NT2/D1 (cell line): Measurements from ENCODE around the gene KDM4C.

ENCODE experiments used
- DNase-seq: peaks from one replicate; pipeline ENCODE4 v3.0.0-alpha.2; 2011; ENCODE audit warnings: low read depth, low spot score
- H3K27me3 ChIP-seq: 2 replicates; pipeline ENCODE4 v1.6.0; 2011; ENCODE audit warnings: mild to moderate bottlenecking; ENCODE audit not compliant: insufficient read length, insufficient read depth
- H3K36me3 ChIP-seq: 2 replicates; pipeline ENCODE4 v1.6.1; 2011; ENCODE audit warnings: mild to moderate bottlenecking, low read length, mixed read lengths; ENCODE audit not compliant: insufficient read depth, insufficient read length
- H3K4me1 ChIP-seq: 2 replicates; pipeline ENCODE4 v1.5.1; 2011; ENCODE audit not compliant: insufficient read depth, insufficient read length
- H3K4me3 ChIP-seq: 2 replicates; pipeline ENCODE4 v1.5.1; 2011; ENCODE audit warnings: low read depth; ENCODE audit not compliant: insufficient read length
- H3K9ac ChIP-seq: 2 replicates; pipeline ENCODE4 v1.6.0; 2011; ENCODE audit warnings: low read depth; ENCODE audit not compliant: insufficient read length
- H3K9me3 ChIP-seq: 2 replicates; pipeline ENCODE4 v1.5.1; 2011; ENCODE audit warnings: mild to moderate bottlenecking, low read length; ENCODE audit not compliant: insufficient read depth
- SUZ12 ChIP-seq: IDR thresholded peaks from 2 replicates; pipeline ENCODE4 v1.6.1; 2011; ENCODE audit not compliant: insufficient read length, insufficient read depth; ENCODE audit errors: extremely low read depth
- YY1 ChIP-seq: IDR thresholded peaks from 2 replicates; pipeline ENCODE4 v1.6.1; 2011; ENCODE audit not compliant: insufficient read length, insufficient read depth
- ZNF274 ChIP-seq: IDR thresholded peaks from 2 replicates; pipeline ENCODE4 v1.6.1; 2011; ENCODE audit warnings: mild to moderate bottlenecking, low read depth, low read length

Gene KDM4C

DNA sequence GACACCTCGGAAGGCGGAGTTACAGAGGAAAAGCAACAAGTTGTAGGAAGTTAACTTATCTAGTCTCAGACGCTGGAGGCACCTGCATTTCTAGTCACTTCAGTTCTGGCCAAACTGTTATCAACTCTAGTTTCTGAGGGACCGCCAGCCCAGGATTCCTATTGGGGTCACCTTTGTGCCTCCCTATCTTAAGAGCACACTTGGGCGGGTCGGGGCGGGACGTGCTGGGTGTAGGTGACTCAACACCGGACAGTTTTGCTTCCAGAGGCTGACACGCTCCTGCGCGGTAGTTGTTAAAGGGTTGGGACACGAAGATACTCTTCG lies 679 bp upstream of the KDM4C start:
- Histone ChIP-seq H3K9me3 (no peaks in the 10 kb centered on the region), H3K9ac (peak overlapping the region; percentile 83), H3K27me3 (no peaks in the 10 kb centered on the region), H3K4me1 (peaks cover 4% of the 10 kb centered on the region), H3K36me3 (no peaks in the 10 kb centered on the region), H3K4me3 (peak overlapping the region; percentile 80)
- DNase-seq: no peak
- no peak for TF ChIP-seq ZNF274
- TF ChIP-seq YY1: no peak
- TF ChIP-seq SUZ12: no peak

DNA sequence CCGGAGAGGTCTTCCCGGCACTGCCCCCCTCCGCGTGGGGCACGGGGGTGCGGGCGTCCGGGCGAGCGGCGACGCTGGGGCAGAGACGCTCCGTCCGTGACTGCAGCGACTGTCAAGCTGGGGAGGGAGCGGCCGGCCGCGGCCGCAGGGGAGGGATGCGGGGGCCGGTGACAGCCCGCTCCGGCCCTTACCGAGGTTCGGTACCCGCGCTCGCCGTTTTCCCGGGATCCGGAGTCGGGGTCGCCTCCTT lies 400 bp downstream of the KDM4C start:
- Histone ChIP-seq H3K9me3 (no peaks in the 10 kb centered on the region), H3K4me1 (peaks cover 4% of the 10 kb centered on the region), H3K27me3 (no peaks in the 10 kb centered on the region), H3K4me3 (peak overlapping the region; percentile 80), H3K36me3 (no peaks in the 10 kb centered on the region), H3K9ac (peak overlapping the region; percentile 83)
- no peak for DNase-seq
- TF ChIP-seq YY1 (no peak), ZNF274 (no peak), SUZ12 (no peak)

DNA sequence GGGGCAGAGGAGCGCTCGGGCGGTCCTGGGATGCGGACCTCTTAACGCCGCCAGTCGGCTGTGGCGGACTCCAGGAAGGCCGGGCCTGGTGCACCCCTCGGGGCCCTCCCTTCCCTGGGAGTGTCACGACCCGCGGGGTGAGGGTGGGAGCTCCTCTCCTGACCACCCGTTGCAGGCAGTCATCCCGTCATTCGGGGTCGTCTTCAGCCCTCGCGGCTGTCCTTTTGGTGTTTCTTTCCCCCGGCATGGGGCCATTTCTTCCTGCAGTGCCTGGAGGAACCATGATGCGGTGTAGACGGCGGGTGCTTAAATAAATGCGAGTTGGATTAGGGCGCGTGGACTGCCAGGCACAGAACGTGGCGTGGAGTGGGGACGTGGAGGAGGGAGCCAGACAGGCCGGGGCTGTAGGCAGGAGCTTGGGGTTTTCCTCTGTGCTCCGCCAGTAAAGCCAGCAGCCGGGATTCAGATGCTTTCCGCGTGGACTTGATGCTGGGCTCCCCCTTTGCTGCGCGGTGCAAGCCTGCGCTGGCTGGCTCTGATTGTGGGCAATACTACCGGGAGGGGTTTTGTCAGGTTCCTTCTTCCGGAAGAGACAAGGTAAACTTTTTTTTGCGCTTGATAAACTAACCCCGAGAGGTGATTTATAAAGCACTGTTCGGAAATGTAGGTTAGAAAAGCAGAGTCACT lies 868 bp downstream of the KDM4C start:
- Histone ChIP-seq H3K9ac (peak overlapping the region; percentile 83), H3K9me3 (no peaks in the 10 kb centered on the region), H3K4me1 (peaks cover 4% of the 10 kb centered on the region), H3K4me3 (peak overlapping the region; percentile 80), H3K36me3 (no peaks in the 10 kb centered on the region), H3K27me3 (no peaks in the 10 kb centered on the region)
- no peak for DNase-seq
- TF ChIP-seq ZNF274: no peak
- no peak for TF ChIP-seq SUZ12
- no peak for TF ChIP-seq YY1

DNA sequence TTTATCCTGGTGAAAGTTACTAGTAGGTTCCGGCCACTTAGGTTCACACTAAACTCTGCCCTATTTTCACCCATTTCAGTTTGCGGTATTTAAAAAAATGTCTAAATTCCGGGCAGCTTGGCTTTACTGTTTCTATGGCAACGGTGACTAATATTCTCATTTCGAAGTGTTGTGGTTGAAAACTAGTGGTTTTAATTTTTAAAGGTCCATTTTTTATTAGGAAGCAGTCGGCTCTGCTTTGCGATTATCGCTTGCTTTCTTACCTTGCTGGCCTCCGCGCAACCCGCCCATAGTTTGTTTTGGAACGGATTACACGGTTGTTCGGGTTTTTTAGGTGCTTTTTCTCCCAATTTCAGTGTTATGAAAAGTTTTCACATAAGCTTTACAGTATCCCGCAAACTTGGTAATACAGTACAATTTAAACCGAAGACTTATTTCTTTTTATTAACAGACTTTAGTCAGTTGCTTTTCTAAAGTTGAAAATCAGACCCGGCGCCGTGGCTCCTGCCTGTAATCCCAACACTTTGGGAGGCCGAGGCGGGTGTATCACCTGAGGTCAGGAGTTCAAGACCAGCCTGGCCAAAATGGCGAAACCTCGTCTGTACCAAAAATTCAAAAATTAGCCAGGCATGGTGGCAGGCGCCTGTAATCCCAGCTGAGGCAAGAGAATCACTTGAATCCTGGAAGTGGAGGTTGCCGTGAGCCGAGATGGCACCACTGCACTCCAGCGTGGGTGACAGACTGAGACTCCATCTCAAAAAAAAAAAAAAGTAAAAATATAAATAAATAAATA lies 1.6 kb downstream of the KDM4C start:
- Histone ChIP-seq H3K4me3 (peak overlapping the region; percentile 80), H3K9ac (peak overlapping the region; percentile 83), H3K9me3 (no peaks in the 10 kb centered on the region), H3K4me1 (peaks cover 4% of the 10 kb centered on the region), H3K36me3 (no peaks in the 10 kb centered on the region), H3K27me3 (no peaks in the 10 kb centered on the region)
- no peak for DNase-seq
- TF ChIP-seq ZNF274 (no peak), SUZ12 (no peak), YY1 (no peak)

DNA sequence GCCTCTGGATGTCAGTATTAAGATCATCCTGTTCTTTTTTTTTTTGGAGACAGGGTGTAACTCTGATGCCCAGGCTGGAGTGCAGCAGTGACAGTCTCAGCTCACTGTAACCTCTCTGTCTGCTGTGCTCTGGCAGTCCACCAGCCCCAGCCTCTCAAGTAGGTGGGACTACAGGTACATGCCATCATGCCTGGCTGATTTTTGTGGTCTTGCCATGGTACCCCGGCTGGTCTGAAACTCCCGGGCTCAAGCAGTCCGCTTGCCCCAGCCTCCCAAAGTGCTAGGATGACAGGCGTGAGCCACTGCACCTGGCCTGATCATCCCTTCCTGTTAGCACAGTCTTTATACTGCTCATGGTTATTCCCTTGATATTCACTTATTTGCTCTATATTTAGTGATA lies 3.5 kb downstream of the KDM4C start:
- Histone ChIP-seq H3K9ac (no peak overlapping the region), H3K27me3 (no peaks in the 10 kb centered on the region), H3K36me3 (no peaks in the 10 kb centered on the region), H3K4me3 (no peak overlapping the region), H3K9me3 (no peaks in the 10 kb centered on the region), H3K4me1 (peaks cover 4% of the 10 kb centered on the region)
- no peak for TF ChIP-seq ZNF274
- no peak for TF ChIP-seq YY1
- no peak for TF ChIP-seq SUZ12
- no peak for DNase-seq

DNA sequence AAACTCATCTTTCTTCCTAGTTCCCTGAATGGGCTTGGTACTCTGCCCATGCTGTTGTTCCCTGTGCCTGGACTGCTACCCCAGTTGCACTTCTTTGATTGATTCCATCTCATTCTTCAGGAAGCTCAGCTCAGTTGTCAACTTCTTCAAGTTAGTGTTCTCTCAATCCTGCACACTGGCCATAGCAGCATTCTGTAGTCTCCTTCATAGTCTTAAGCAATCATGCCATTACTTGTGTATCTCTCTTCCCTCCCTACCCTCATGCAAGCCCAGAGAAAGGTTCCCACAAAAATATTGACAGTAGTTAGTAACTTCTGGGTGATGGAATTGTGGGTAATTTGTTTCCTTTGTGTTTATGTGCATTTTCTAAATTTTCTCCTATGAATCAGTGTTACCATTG lies 5.5 kb downstream of the KDM4C start:
- Histone ChIP-seq H3K9me3 (no peaks in the 10 kb centered on the region), H3K9ac (no peak overlapping the region), H3K36me3 (no peaks in the 10 kb centered on the region), H3K27me3 (no peaks in the 10 kb centered on the region), H3K4me3 (no peak overlapping the region), H3K4me1 (no peaks in the 10 kb centered on the region)
- no peak for DNase-seq
- no peak for TF ChIP-seq YY1
- no peak for TF ChIP-seq ZNF274
- TF ChIP-seq SUZ12: no peak

DNA sequence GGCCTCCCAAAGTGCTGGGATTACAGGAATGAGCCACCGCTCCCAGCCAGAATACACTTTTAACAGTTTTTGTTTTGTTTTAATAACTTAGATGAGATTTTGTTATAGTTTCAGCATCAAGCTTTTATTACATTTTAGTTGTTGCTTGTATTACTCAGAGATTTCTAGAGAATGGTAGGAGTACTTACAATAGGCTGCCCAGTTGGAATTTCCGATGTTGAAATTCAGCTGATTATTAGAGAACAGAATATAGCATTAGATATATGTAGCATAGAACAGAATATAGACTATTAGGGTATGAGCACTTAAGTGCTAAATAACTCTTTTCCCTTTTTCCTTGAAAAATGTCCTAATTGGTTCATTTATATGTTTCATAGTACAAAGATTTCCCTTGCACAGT lies 6.2 kb downstream of the KDM4C start:
- Histone ChIP-seq H3K9ac (no peak overlapping the region), H3K9me3 (no peaks in the 10 kb centered on the region), H3K36me3 (no peaks in the 10 kb centered on the region), H3K4me1 (no peaks in the 10 kb centered on the region), H3K27me3 (no peaks in the 10 kb centered on the region), H3K4me3 (no peak overlapping the region)
- DNase-seq: no peak
- TF ChIP-seq ZNF274: no peak
- no peak for TF ChIP-seq SUZ12
- no peak for TF ChIP-seq YY1

DNA sequence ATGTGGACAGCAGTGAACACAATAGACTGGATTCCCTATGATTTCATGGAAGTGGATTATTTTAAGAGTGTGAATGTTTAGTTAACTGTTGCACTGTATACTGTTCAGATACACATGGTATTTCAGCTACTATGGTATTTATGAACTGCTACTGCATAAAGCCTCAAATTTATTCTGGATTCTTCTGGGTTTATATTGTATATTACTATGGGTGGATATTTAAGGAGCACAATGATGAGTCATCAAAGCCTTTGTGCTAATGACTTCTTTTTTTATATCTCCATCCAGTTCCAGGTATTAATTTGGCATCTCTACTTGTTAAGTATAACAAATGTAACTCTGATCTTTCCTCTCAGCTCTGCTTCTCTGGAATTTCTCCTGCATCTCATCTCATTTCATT lies 6.8 kb downstream of the KDM4C start:
- H3K9me3 ChIP-seq: no peaks in the 10 kb centered on the region
- no peaks in the 10 kb centered on the region for H3K27me3 ChIP-seq
- DNase-seq: no peak
- H3K4me3 ChIP-seq: no peak overlapping the region
- H3K4me1 ChIP-seq: no peaks in the 10 kb centered on the region
- H3K36me3 ChIP-seq: no peaks in the 10 kb centered on the region
- no peak for TF ChIP-seq YY1
- no peak for TF ChIP-seq ZNF274
- no peak for TF ChIP-seq SUZ12
- no peak overlapping the region for H3K9ac ChIP-seq
